GM12891 (cell line): Measurements from ENCODE around the gene RWDD1. TPM values are rescaled to one million over a fixed set of nuclear protein-coding genes. Genes with fewer than 3 reads are reported as not detected.

ENCODE experiments used
- DNase-seq: peaks from one replicate; pipeline ENCODE4 v3.0.0; 2011; ENCODE audit warnings: low spot score; ENCODE audit not compliant: insufficient read length
- FAIRE-seq: peaks from 2 replicates; lab custom pipeline; 2011; peaks lifted over from hg19 to GRCh38; lab: Jason Lieb, UNC
- PAX5 ChIP-seq: IDR thresholded peaks from 2 replicates; pipeline ENCODE4 v1.6.1; 2011; ENCODE audit warnings: low read length, moderate library complexity, mild to moderate bottlenecking; ENCODE audit not compliant: insufficient read depth, severe bottlenecking
- POLR2A ChIP-seq: IDR thresholded peaks from 2 replicates; pipeline ENCODE4 v1.6.1; 2011; ENCODE audit warnings: low read depth, low read length, control low read depth
- POLR2AphosphoS5 ChIP-seq: IDR thresholded peaks from 2 replicates; pipeline ENCODE4 v1.6.1; 2011; ENCODE audit warnings: low read depth, low read length, control low read depth
- POU2F2 ChIP-seq: IDR thresholded peaks from 2 replicates; pipeline ENCODE4 v1.6.1; 2011; ENCODE audit warnings: low read depth, mild to moderate bottlenecking, control low read depth, low read length, moderate library complexity
- SPI1 ChIP-seq: IDR thresholded peaks from 2 replicates; pipeline ENCODE4 v1.6.1; 2011; ENCODE audit warnings: low read depth, low read length, control low read depth
- TAF1 ChIP-seq: IDR thresholded peaks from 2 replicates; pipeline ENCODE4 v1.6.1; 2011; ENCODE audit warnings: low read depth, low read length, control low read depth
- polyA plus RNA-seq: library from polyadenylated mRNA; unstranded; fragments of >200 nt; gene quantifications from one replicate; pipeline ENCODE4 v1.2.1, GENCODE V29; 2012; ENCODE audit warnings: low read depth, missing spikeins, inconsistent platforms; ENCODE audit not compliant: missing spikeins

RWDD1 gene, protein sequence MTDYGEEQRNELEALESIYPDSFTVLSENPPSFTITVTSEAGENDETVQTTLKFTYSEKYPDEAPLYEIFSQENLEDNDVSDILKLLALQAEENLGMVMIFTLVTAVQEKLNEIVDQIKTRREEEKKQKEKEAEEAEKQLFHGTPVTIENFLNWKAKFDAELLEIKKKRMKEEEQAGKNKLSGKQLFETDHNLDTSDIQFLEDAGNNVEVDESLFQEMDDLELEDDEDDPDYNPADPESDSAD
- polyA plus RNA-seq, result 44.1 TPM

- TF ChIP-seq SPI1 (no peak), POLR2A (peak; percentile 78; the same call in 1 of the 2 replicates), TAF1 (peak; percentile 85), POU2F2 (peak; percentile 76), PAX5 (peak; percentile 58), POLR2AphosphoS5 (peak; percentile 95)
- FAIRE-seq (peak; percentile 99), DNase-seq (peak; percentile 87)
Measured at GRCh38 chr6:116570856-116571682, at the start of gene RWDD1. Gene RWDD1 (plus strand): TSS chr6:116571504. CDS start chr6:116571583, 79 bp downstream.

GRCh38 chr6:116522896-116523295 is 48.4 kb upstream of the RWDD1 start:
- DNase-seq (no peak), FAIRE-seq (no peak)
- no peak for TF ChIP-seq TAF1
- TF ChIP-seq POLR2AphosphoS5, result no peak
- TF ChIP-seq SPI1, result no peak
- no peak for TF ChIP-seq POLR2A
- no peak for TF ChIP-seq POU2F2
- no peak for TF ChIP-seq PAX5

GRCh38 chr6:116524236-116524635 is 47.1 kb upstream of the RWDD1 start:
- TF ChIP-seq SPI1, result no peak
- TF ChIP-seq PAX5, result no peak
- no peak for TF ChIP-seq POLR2A
- TF ChIP-seq POU2F2, result no peak
- TF ChIP-seq POLR2AphosphoS5, result no peak
- TF ChIP-seq TAF1, result no peak
- FAIRE-seq (no peak), DNase-seq (no peak)

- DNase-seq, result no peak
- TF ChIP-seq POLR2AphosphoS5 (no peak), POU2F2 (no peak), TAF1 (no peak), POLR2A (no peak), PAX5 (no peak)
- FAIRE-seq, result no peak
Measured at GRCh38 chr6:116528133-116528532, 43.2 kb upstream of the RWDD1 start.

- DNase-seq, result no peak
- FAIRE-seq, result no peak
- TF ChIP-seq POU2F2 (no peak), SPI1 (no peak), PAX5 (no peak), POLR2AphosphoS5 (no peak), TAF1 (no peak), POLR2A (no peak)
Measured at GRCh38 chr6:116528780-116529179, 42.5 kb upstream of the RWDD1 start.

DNA sequence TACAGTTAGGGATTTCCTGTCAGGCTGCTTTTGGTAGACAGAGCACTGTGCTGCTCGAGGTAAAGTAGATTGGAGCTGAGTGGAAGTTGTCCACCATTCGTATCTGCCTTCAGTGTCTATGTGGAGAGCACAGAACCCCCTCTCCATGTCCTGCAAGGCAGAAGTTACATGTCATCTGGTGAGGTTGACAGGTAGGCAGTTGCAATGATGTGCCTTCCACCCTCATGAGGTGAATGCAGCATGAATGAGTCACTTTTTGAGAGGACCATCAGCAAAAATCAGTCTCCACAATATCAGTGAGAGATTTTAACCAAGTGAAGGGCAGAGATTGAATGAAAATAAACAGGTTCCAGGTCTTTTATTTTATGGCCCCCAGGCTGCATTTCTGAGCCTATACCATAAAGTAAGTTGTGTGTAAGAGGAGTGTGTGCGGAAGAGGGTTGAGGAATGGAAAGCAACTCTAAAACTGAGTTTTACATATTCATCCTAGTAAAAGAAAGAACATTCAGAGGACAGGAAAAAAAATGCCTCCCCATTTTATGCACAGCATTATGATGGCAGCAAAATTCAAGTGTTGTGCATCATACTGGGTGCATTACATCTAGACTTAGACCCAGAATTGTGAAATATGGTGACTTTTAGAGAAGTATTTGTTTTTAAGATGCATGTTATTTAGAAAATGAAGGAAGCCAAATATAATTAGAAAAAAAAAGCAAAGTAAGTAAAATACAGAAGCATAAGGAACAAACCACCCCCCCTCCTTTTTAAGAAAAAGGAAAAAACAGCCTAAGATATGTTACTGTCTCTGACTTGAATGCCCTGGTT is 41.6 kb upstream of the RWDD1 start:
- DNase-seq, result no peak
- peak; percentile 69 for FAIRE-seq
- TF ChIP-seq POLR2A, result no peak
- no peak for TF ChIP-seq SPI1
- TF ChIP-seq PAX5, result no peak
- TF ChIP-seq POU2F2, result no peak
- no peak for TF ChIP-seq TAF1
- TF ChIP-seq POLR2AphosphoS5, result no peak

DNA sequence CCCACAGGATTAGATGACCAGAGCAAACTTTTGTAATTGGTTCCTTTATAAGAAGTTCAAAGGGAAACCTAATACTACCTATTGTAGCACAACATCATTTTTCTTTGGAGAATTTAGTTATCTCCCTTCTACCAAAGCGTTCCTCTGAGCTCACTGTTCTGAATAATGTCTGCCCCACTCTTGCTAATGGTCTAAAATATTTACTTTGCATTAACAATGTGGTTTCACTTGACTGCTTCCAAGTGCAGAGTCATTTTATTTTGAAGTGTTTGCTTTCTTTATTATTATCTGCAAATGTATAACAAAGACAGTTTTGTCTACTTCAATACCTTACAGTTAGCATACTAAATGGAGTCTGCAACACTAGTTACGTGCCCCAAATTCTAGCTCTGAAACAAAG is 40.9 kb upstream of the RWDD1 start:
- DNase-seq (no peak), FAIRE-seq (no peak)
- TF ChIP-seq POLR2AphosphoS5, result no peak
- TF ChIP-seq SPI1, result no peak
- TF ChIP-seq PAX5, result no peak
- no peak for TF ChIP-seq TAF1
- TF ChIP-seq POU2F2, result no peak
- no peak for TF ChIP-seq POLR2A

- no peak for TF ChIP-seq TAF1
- TF ChIP-seq POLR2A, result no peak
- no peak for TF ChIP-seq SPI1
- TF ChIP-seq POU2F2, result no peak
- TF ChIP-seq POLR2AphosphoS5, result no peak
- TF ChIP-seq PAX5, result no peak
- FAIRE-seq, result peak; percentile 89
- no peak for DNase-seq
Measured at GRCh38 chr6:116531675-116532570, 39.4 kb upstream of the RWDD1 start.
